HG02678 (cell line): ENCODE measurements around the gene GCN1.

Experiments
- ATAC-seq: cut with Tn5 transposase; IDR thresholded peaks from one replicate; pipeline ENCODE4 v1.9.1; 2021; ENCODE audit warnings: mild to moderate bottlenecking, moderate library complexity; ENCODE audit not compliant: unreplicated experiment

GCN1 gene

DNA sequence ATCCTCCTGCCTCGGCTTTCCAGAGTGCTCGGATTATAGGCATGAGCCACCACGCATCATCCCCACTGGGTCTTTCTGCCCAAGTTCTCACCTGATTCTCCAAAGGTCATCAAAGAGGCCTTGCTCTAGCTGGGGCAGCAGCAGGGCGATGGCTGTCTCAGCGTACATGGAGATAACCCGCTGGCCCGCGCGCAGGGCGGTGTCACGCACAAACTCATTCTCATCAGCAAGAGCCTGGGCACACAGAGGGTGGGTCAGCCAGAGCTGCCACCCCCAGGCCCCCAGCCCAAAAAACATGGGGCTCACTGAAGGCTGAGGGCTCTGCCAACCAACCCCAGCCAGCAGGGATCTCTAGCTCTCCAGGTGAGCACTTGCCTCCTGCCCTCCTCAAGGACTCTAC lies 50.3 kb downstream of the GCN1 start:
- no peak for ATAC-seq

DNA sequence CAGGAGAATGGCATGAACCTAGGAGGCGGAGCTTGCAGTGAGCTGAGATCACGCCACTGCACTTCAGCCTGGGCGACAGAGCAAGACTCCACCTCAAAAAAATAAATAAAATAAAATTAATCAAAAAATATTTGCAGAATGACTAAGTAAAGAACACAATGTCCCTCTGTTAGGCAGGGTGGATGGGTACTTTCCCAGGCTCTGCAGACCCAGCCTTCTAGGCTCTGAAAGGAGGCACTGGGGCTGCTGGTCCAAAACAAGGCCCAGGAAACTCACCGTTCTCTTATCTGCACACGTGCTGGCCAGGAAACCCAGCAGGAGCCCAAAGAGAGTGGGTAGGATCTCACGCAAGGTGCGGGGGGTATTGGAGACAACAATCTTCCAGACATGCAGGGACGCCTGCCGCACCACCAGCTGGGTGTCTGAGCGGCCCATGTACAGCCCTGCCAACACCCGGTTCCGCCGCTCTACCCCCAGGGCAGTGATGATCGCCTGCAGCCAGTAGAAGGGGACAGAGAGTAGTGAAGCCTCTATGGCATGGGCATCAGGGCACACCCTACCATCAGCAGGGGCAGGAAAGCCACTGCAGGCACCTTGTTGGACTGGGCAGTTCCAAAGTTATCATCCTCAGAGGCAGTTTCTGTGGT lies 52.2 kb downstream of the GCN1 start:
- no peak for ATAC-seq

DNA sequence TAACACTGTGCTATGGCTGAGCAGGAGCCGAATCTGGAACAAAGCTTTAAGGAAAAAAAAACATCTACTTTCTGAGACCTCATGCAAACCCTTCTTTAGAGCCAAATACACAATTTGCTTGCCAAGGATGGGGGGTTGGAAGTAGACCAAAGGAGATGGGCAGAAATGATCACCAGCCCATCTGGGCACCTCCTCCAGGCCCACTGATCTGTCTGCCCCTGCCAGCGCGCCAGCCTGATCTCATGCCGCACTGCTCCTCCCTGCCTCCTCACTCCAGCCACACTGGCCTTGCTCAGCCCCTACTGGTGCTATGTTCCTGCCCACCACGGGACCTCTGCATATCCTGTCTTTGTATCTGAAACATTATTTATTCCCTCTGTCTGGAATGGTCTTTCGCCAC lies 53.2 kb downstream of the GCN1 start:
- ATAC-seq = no peak

DNA sequence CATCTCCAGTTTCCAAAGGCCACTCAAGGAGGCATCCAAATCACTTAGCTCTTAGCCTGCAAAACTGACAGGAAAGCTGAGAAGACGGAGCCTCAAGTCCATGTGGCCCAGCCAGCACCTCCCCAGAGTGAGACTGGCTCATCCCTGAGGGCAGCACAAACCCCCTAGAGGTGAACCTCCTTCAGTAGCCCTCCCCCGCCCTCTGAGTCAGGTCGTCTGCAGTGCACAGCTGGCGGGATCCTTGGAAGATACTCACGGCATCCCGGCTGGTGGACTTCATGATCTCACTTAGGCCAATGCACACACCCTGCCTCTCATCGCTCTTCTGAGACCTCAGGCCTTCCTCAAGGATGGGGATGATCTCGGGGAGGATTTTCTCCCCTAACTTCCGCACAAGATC lies 53.9 kb downstream of the GCN1 start:
- ATAC-seq = no peak

DNA sequence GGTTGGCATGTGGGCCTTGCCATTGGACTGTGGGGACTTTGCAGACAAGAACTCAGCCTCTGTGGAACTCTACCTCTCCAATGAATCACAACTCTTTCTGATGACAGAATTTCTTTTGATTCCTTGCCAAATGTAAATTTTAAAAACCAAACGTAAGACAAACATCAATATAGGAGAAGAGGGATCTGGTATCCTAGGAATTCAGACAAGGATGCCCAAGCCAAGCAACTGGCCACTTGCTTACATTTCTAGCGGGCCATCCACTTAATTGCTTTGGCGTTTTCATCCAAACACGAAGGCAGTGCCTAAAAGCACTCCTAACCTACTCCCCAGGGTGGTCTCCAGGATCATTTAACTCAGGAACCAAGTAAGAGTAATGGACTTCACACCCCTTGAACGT lies 54.6 kb downstream of the GCN1 start:
- ATAC-seq = no peak

DNA sequence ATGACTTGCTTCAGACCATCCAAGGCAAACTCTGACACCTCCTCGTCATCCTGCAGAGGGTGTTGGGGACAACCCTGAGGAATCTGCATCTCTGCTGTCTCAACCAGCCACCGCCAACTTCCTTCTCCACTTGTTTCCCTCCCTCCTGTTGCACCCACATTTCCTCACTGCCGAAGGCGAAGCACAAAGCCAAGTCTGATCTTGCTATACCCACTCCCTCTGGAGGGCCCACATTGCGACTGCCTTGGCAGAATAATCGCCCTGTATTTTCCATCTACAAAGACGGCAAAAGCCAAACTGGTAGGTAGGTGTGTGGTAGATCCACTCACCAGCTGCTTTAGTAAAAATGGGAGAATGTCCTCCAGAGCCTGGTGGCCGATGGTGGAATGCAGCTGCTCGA lies 56.1 kb downstream of the GCN1 start:
- ATAC-seq = no peak

DNA sequence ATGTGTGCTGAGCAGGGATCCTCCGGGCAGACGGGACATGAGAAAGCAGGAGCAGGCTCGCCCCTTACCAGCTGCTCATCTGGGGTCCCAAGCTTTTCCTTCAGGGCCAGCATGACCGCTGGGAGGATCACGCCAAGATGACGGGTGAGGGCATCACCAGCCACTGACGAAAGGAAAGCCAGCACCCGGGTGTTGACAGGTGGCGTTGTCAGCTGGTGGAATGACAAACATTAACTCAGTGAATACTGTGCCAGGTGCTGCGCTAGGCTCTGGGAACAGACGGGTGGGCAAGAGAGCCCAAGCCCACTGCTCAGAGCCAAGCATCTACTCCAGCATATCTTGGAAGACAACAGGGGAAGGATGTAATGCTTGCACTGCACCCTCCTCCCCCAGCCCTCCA lies 56.7 kb downstream of the GCN1 start:
- ATAC-seq = no peak

DNA sequence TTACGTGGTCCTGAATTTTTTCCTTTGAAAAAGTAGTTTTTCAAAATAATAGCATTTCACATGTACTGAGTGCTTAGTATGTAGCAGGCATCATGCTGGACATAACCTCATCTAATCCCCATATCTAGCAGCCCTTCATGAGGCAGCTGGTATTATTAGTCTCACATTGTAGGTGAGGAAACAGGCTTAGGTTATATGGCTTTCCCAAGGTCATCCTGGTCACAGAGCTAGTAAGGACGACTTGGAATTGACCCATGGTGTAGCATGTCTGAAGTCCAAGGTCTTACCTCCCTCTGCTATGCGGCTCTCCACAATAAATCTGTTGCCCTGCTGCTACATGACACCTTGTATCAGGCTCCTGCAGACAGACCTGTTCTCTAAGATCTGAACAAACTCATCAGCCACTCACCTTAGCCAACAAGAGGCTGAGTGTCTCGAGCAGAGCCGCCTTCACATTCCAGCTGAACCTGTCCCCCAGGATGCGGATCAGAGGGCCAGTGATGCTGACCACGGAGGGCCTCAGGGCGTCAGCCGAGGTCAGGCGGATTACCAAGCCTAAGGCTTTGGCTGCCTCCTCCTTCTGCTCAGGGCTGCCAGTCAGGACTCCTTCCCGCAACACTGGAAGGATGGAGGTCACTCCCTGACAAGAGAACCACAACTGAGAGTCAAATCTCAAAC lies 58.3 kb downstream of the GCN1 start:
- no peak for ATAC-seq

DNA sequence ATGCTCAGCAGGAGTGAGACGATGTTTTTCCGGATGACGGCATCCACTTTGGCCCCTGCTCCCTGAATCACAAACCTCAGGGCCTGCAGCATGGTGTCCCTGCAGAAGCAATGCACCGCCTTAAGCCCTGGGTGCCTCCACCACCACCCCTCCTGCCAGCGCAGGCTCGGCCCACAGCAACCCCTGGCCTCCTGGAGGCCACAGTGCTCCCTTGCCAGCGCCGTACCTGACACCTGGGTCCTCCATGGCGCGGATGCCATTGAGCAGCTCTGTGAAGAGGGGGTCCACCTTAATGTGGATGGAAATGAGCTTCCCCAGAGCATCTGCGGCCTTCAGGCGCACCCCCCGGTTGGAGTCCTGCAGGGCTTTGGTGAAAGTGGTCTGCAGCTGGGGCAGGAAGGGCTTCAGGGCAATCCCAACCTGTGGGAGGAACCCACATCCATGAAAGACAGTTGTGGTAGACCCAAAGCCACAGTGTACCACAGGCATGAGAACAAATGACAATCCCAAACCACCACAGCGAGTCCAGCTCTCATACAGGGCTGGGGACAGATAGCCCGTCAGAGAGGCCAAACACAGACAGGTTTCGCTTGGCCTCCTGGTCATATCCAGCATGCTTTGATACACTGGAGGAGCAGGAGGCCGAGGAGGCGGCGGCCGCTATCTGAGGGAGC lies 60.1 kb downstream of the GCN1 start:
- ATAC-seq = no peak

DNA sequence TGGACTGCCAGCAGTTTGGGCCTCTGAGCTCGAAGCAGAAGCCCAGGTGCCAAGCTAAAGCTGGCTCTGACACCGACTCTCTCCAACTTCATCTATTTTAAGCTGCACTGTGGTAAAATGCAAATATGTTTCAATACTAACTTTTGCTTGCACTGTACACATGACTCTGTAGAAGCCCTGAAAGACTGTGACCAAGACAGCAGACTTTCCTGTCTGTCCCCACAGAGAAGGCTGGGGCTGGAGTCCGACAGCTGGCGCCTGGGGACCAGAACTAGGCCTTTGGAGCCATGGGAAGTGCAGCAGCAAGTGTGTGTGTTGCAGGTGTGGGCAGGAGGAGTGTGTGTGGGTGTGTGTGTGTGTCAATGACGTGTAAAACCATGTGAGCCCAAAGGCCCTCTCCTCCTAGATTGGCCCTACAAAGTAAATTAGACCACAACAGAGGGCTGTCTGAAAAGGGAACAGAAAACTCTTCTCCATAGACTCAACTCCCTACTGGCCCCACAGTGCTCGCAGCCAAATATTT lies 61.6 kb downstream of the GCN1 start:
- ATAC-seq = peak; percentile 93

DNA sequence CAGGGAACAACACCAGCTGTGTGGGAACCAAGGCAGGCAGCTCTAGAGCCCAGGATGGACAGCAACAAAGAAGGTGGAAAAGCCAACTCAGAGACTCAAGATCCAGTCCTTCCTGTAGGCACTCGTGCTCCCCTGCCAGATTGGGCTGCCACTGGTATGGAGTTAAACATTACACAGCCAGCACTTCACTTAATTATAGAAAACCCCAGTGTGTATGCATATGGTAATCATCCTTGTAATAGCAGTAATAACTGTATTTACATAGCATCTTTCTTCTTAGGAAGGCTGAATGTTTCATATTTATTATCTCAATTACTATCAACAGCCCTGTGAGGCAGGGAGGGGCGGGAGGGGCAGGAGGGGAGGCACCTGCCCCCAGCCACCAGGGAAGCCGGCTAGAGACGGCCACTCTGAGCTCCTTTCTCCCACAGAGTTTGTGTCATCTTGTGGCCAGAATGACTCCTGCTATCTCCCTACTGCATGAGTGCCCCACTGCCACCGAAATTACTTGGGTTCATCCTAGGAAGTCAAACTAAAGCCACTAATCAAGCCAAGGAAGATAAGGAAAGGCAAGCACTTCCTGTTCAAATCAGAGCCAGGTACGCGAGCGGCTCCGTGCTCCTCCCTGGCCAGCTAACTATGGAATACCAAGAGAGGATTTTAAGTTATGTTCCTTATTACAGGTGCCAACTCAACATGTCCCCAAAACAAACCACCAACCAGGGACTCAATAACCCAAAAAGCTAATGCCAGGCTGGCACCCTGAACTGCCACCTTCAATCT lies 62.3 kb downstream of the GCN1 start:
- ATAC-seq = no peak

DNA sequence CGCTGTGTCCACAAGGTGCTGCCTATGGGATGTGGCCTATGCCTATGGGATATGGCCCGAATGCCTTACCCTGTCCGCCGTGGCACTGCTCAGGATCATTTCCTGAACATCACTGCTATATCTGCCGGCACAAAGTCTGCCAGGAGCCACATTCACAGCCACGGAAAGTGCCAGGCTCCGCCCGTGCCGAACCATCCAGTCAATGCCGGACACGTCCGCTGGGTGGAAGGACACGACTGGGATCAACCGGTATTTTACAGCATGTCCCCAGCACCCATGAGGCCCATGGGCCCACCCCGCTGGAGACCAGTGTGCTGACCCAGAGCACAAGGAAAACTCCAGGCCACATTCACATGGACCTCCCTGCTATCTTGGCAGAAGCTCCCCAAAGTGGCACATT lies 63.4 kb downstream of the GCN1 start:
- no peak for ATAC-seq

DNA sequence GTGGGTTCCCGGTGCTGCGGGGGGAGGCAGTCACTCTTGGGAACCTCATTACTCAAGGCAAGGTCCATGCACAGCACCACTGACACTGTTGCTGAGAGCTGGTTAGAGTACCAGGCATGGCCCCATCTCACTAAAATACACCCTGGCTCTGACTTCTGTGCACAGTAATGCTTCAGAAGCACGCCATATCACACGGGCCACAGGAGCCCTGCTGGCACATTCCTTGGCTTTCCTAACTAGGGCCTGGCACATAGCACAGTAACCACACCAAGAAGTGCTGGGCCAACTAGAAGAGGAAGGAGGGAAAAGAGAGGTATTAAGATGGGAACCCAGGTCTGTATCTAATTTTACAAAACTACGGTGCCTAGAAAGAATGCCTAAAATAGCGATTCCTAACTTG lies 64.5 kb downstream of the GCN1 start:
- ATAC-seq = no peak

DNA sequence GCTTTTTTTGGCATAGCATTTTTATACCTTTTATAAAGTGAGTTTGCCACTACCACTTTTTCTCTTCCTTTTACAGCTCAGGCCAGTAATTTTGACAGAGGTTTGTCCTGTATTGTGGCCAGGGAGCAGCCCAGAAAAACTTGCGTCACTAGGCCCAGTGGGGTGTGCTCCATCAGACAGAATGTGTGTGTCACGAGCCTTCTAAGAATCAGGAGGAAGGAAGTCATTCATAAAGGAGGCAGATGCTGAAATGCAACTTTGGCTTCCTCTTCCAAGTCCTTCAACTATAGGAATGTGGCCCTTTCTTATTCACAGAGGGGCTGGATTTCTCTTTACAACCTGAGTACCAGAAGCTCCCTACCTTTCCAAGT lies 67.9 kb downstream of the GCN1 start:
- no peak for ATAC-seq

DNA sequence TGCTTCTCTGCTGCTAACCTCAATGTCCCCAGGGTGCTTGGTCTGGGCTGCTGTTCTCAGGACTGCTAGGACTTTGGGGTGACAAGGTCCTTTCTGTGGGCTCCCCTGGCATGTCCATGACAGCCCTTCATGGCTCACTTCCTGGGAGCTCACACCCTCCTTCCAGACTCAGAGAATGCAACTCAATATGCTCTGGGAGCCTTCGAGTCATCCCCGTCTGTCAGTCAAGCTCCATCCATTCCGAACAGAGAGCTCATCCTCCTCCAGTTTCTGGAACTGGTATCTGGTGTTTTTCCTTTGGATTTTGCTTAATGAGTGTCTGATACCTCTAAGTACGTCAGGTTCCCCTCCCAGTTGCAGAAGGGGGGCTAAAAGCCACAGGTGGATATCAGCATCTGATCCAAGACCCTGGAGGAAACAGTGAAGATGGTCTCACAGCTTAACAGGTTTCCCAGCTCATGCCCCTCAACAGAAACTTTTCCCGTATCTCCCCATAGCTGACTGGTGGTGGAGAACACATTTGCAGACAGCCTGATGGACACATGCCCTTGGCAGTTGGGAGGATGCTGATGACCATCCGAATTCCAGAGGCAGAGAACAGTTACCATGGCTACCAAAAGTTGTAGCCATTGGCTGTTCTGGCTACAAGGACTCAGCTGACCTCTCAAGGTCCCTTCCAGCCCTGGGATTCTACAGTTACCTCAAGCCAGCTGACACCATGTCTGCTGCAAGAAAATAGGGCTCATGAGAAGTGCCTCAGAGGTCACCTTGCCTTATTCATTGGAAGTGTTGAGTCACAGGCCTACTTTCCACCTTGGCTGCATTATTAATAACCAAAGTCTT lies 68.5 kb downstream of the GCN1 start:
- ATAC-seq = no peak

DNA sequence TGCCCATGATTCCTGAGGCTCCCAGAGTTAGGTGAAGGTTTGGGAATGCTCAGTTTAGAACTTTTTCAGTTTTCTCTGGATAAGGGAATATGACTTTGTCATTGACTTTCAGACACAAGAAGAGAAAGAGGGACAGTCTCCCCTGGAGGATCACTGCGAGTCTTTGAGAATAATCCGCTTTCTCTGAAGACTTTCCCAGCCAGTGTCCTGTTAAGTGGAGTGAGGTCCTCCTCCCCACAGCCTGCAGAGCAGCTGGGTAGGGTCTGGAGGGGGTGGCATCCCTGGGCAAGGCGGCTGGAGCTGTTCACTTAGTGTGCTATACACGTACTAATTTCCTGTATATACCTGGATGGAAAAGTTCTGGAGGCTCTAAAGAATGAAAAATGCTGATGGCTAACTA lies 69.5 kb downstream of the GCN1 start:
- ATAC-seq = no peak

DNA sequence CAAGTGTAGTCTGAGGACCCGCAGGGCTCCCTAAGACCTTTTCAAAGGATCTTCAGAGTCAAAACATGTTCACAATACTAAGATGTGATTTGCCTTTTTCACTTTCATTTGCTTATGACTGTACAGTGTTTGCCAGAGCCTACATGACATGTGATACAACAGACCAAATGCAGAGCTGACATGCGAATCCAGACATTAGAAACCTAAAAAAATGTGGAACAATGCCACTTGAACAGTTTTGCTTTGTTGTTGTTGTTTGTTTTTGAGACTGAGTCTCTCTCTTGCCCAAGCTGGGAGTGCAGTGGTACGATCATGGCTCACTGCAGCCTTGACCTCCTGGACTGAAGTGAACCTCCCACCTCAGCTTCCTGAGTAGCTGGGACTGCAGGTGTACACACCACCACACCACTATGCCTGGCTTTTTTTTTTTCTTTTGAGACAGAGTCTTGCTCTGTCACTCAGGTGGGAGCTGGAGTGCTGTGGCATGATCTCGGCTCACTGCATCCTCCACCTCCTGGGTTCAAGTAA lies 72.7 kb downstream of the GCN1 start:
- ATAC-seq = peak; percentile 42

DNA sequence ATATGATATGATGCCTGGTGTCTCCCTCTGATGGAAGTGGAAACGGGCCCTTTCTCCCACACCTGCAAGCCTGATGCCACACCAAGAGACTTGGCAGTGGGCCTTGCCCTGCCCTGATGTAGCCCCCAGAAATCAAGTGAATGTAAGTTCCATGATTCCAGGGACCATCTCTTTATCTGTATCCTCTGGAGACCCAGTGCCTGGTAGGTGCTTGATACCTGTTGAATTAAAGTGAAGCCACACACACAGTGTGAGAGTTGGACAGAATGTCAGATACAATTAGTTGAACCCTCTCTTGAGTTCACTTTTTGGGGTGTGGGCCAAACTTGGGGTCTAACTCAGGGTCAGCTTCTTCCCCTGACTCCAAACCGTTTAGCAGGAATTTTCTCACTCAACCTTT lies 73.2 kb downstream of the GCN1 start:
- no peak for ATAC-seq

DNA sequence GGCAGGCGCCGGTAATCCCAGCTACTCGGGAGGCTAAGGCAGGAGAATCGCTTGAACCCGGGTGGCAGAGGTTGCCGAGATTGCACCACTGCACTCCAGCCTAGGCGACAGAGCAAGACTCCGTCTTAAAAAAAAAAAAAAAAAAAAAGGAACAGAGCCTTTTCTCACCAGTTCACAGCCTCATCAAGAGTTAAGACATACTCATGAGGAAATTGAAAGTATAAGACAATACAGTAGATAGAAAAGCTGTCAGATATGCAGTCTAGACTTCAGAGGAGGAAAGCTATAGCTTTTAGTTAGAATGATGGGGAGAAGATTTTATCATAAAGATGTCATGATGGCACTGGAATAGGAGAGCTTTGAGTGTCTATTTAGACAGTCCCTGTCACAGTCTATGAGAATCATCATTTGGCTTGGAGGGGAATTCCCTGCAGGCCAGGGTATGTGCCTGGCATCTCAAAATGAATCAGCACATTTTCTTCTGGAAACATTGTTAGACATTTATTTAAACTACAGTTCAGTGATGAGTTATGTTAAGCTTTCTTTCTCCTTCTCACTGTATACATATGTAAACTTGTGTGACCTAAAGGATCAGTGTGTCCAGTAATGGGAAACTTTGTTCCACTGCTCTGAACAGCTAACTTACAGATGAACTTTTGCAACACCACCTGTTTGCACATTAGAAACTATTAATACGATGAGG lies 75.1 kb downstream of the GCN1 start:
- peak; percentile 25 for ATAC-seq
